ENCODE results near the gene LAMC2. TPM values are rescaled to one million over a fixed set of nuclear protein-coding genes. Genes with fewer than 3 reads are reported as not detected.

Gene LAMC2
- total and polyA plus RNA-seq, 2 of the 13 experiments (the other 11 are each of a cell fraction or from before 2014, with no cell fraction given), result 0.03 TPM; not detected in 1

- TF ChIP-seq, protein P1, sequence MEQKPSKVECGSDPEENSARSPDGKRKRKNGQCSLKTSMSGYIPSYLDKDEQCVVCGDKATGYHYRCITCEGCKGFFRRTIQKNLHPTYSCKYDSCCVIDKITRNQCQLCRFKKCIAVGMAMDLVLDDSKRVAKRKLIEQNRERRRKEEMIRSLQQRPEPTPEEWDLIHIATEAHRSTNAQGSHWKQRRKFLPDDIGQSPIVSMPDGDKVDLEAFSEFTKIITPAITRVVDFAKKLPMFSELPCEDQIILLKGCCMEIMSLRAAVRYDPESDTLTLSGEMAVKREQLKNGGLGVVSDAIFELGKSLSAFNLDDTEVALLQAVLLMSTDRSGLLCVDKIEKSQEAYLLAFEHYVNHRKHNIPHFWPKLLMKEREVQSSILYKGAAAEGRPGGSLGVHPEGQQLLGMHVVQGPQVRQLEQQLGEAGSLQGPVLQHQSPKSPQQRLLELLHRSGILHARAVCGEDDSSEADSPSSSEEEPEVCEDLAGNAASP (CRISPR knock-in tag; IDR thresholded peaks at IDR 0.05; ENCODE audit: borderline replicate concordance), result no peak
- TF ChIP-seq ZBTB42 (CRISPR knock-in tag; IDR thresholded peaks at IDR 0.05) (no peak), ZNF605 (CRISPR knock-in tag; IDR thresholded peaks at IDR 0.05) (no peak)
These were observed 30.1 kb upstream of the LAMC2 start (continued) for GRCh38 chr1:183155939-183156338.

- Histone ChIP-seq H3K9ac (ENCODE audit: insufficient read depth, low read depth, low read length) (no peak overlapping the region), H3K4me3 (replicated peaks in 1 of 3; ENCODE audit: insufficient read depth in 1 of 3, low read depth in 2 of 3, low read length in 3 of 3) (no peak overlapping the region), H2AFZ (ENCODE audit: low read length) (no peak overlapping the region), H3K4me2 (ENCODE audit: low read depth, low read length) (no peak overlapping the region), H3K9me3 (ENCODE audit: low read length) (no peaks in the 10 kb centered on the region), H3K79me2 (ENCODE audit: insufficient read depth, low read length) (no peaks in the 10 kb centered on the region), H4K20me1 (ENCODE audit: insufficient read depth, low read length) (no peaks in the 10 kb centered on the region), H3K36me3 (replicated peaks in 1 of 2; ENCODE audit: control insufficient read depth in 1 of 2, insufficient read depth in 2 of 2, low read length in 2 of 2) (no peaks in the 10 kb centered on the region), H3K27me3 (ENCODE audit: control insufficient read depth in 1 of 2, insufficient read depth in 2 of 2, low read length in 2 of 2) (no peaks in the 10 kb centered on the region), H3K4me1 (ENCODE audit: insufficient read depth, low read length) (no peaks in the 10 kb centered on the region), H3K27ac (ENCODE audit: extremely low read length, insufficient read depth, low read length) (no peak overlapping the region)
- DNase-seq (ENCODE audit: low spot score) (no peak), FAIRE-seq (no peak), ATAC-seq (peak; percentile 35; the same call in 1 of the 3 replicates)
- ChIA-PET CTCF (ENCODE audit: low intra/inter-chr PET ratio, low total read pairs) (no interaction called here), POLR2A (no interaction called here)
- TF ChIP-seq PAF1 (CRISPR knock-in tag; IDR thresholded peaks at IDR 0.05) (no peak), ZNF878 (CRISPR knock-in tag; IDR thresholded peaks at IDR 0.05) (no peak), KDM6A (CRISPR knock-in tag; IDR thresholded peaks at IDR 0.05; ENCODE audit: low read depth) (no peak), HHEX (CRISPR knock-in tag; IDR thresholded peaks at IDR 0.05) (no peak)
- TF ChIP-seq, protein P2, sequence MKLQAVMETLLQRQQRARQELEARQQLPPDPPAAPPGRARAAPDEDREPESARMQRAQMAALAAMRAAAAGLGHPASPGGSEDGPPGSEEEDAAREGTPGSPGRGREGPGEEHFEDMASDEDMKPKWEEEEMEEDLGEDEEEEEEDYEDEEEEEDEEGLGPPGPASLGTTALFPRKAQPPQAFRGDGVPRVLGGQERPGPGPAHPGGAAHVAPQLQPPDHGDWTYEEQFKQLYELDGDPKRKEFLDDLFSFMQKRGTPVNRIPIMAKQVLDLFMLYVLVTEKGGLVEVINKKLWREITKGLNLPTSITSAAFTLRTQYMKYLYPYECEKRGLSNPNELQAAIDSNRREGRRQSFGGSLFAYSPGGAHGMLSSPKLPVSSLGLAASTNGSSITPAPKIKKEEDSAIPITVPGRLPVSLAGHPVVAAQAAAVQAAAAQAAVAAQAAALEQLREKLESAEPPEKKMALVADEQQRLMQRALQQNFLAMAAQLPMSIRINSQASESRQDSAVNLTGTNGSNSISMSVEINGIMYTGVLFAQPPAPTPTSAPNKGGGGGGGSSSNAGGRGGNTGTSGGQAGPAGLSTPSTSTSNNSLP (IDR thresholded peaks at IDR 0.05; ENCODE audit: low read depth, low read length), result no peak
- TF ChIP-seq, protein P3, sequence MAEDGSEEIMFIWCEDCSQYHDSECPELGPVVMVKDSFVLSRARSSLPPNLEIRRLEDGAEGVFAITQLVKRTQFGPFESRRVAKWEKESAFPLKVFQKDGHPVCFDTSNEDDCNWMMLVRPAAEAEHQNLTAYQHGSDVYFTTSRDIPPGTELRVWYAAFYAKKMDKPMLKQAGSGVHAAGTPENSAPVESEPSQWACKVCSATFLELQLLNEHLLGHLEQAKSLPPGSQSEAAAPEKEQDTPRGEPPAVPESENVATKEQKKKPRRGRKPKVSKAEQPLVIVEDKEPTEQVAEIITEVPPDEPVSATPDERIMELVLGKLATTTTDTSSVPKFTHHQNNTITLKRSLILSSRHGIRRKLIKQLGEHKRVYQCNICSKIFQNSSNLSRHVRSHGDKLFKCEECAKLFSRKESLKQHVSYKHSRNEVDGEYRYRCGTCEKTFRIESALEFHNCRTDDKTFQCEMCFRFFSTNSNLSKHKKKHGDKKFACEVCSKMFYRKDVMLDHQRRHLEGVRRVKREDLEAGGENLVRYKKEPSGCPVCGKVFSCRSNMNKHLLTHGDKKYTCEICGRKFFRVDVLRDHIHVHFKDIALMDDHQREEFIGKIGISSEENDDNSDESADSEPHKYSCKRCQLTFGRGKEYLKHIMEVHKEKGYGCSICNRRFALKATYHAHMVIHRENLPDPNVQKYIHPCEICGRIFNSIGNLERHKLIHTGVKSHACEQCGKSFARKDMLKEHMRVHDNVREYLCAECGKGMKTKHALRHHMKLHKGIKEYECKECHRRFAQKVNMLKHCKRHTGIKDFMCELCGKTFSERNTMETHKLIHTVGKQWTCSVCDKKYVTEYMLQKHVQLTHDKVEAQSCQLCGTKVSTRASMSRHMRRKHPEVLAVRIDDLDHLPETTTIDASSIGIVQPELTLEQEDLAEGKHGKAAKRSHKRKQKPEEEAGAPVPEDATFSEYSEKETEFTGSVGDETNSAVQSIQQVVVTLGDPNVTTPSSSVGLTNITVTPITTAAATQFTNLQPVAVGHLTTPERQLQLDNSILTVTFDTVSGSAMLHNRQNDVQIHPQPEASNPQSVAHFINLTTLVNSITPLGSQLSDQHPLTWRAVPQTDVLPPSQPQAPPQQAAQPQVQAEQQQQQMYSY (CRISPR knock-in tag; IDR thresholded peaks at IDR 0.05), result no peak
- TF ChIP-seq, protein P4, sequence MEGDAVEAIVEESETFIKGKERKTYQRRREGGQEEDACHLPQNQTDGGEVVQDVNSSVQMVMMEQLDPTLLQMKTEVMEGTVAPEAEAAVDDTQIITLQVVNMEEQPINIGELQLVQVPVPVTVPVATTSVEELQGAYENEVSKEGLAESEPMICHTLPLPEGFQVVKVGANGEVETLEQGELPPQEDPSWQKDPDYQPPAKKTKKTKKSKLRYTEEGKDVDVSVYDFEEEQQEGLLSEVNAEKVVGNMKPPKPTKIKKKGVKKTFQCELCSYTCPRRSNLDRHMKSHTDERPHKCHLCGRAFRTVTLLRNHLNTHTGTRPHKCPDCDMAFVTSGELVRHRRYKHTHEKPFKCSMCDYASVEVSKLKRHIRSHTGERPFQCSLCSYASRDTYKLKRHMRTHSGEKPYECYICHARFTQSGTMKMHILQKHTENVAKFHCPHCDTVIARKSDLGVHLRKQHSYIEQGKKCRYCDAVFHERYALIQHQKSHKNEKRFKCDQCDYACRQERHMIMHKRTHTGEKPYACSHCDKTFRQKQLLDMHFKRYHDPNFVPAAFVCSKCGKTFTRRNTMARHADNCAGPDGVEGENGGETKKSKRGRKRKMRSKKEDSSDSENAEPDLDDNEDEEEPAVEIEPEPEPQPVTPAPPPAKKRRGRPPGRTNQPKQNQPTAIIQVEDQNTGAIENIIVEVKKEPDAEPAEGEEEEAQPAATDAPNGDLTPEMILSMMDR (CRISPR knock-in tag; IDR thresholded peaks at IDR 0.05), result no peak
- no TSS peak for BruUV-seq (replicated peaks)
- WGBS (ENCODE audit: low lambda C conversion rate), result 67% methylated on average over 3 of the region's 9 CpGs
- in situ Hi-C loops (cut with HindIII; ENCODE audit: extremely low pct_ligation_motif_present, low pct_unique_long_range_greater_than_20kb) (no loop called here), intact Hi-C loops (cut with micrococcal nuclease; ENCODE audit: unreplicated experiment) (no loop called here)
These were observed 26.1 kb upstream of the LAMC2 start for GRCh38 chr1:183159960-183160359.
